GM21381 (cell line): ENCODE data around the gene ZBTB7A.

Experiments
- ATAC-seq: cut with Tn5 transposase; IDR thresholded peaks from one replicate; pipeline ENCODE4 v1.9.1; 2021; ENCODE audit warnings: mild to moderate bottlenecking, moderate library complexity; ENCODE audit not compliant: unreplicated experiment

The ZBTB7A gene

DNA sequence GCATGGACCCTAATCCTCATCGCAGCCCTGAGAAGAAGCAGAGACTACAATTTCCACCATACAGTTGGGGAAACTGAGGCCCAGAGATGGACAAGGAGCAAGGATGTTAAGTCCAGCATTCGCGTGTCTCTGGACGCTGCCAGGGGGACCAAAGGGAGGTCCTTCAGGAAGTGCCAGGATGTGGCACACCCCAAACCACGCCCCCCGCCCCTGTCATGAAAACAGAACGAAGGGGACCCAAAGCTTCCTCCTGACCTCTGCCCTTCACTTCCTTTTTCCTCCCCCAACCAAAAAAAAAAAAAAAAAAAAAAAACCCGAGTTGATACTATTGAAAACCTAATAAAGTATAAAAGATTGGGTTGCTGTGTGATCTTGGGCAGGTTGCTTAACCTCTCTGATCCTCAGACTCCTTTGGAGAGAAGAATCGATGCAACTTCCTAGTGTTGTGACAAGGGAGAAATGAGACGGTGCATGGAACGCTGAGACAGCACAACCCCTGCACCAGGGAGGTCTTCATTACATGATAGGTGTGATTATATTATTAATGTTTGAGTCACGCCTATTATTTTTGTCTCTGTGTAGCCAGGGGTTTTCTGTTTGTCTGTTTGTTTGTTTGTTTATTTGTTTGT, 2.7 kb upstream of the ZBTB7A start:
- ATAC-seq = no peak

DNA sequence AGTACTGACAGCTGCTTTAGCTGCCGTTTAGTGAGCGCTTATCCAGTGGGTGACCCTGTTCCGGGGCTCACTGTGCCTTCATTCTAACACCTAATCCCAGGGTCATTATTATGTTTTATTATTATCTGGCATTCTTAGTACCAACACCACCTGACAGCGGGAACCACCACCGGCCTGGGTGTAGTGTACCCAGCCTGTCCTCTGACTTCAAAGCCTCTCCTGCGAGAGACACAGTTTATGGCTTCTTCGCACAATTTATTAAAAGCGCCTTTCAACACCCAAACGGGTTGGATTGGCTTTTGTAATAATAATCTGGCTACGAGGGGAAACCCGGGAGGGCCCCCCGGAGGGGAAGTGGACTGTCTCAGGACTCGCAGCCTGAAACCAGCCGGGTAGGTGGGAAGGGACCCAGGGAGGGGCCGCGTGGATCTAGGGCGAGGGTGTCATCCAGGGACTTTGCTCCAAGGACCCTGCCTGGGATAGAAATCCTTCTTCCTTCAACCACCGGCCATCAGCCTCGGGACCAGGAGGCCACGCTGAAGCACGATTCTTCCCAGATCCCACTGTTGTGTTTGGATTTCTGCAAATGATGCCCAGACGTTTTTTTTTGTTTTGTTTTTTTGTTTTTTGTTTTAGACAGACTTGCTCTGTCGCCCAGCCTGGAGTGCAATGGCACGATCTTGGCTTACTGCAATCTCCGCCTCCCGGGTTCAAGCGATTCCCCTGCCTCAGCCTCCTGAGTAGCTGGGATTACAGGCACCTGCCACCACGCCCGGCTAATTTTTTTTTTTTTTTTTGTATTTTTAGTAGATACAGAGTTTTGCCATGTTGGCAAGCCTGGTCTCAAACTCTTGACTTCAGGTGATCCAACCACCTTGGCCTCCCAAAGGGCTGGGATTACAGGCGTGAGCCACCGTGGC, 1.6 kb upstream of the ZBTB7A start:
- no peak for ATAC-seq

- no peak for ATAC-seq
These were observed 822 bp upstream of the ZBTB7A start for GRCh38 chr19:4067396-4068046.

DNA sequence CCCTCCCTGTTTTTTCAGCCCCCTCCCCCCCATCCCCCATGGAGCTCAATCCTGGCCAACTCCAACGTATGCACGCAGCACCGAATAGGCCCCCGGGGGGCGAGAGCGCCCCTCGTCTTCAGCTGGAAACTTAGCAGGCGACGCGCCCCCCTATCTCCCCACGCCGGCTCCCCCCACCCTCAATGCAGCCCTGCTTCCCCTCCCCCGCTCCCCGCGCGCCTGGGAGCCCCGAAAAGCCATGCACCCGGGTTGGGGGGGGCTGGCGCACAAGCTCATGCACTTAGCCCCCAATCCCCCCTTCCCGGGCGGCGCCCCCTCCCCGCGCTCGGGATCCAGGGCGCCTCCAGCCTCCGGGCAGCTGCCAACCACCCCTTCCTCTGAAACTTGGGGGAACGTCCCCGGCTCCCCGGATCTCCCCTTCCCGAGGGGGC, 508 bp downstream of the ZBTB7A start:
- ATAC-seq = no peak

DNA sequence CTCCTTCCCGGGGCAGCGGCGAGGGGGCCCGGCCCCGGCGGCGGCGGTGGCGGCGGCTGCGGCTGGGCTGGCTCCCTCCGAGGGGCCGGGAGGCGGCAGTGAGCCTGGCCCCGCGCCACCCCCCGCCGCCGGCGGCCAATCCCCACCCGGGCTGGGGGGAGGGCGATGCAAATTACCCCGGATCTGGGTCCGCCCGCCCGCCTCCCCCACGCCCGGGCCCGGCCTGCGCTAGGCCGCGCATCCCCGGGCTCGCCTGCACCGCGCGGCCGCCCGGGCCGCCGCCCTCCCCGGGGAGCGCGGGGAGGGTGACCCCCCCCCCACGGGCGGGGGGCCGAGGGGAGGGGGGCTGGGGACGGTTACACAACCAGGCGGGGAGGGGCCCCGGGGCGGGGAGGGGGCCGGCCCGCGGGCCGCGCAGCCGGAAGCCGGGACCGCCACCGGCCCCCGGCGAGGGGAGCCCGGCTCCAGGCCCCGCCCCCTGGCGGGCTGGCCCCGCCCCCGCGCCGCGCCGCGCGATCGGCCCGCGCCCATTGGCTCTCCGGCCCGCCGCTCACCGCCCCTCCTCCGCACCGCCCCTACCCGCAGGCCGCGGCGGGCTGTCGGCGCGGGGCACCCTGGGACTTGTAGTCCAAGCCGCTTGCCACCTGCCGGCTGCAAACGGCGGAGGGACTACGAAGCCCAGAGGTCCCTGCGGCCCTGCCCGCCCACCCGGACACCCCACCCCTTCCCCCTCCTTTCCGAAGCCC, 1.1 kb downstream of the ZBTB7A start:
- ATAC-seq = peak; percentile 67

GRCh38 chr19:4064496-4065260, 2.0 kb downstream of the ZBTB7A start:
- no peak for ATAC-seq

DNA sequence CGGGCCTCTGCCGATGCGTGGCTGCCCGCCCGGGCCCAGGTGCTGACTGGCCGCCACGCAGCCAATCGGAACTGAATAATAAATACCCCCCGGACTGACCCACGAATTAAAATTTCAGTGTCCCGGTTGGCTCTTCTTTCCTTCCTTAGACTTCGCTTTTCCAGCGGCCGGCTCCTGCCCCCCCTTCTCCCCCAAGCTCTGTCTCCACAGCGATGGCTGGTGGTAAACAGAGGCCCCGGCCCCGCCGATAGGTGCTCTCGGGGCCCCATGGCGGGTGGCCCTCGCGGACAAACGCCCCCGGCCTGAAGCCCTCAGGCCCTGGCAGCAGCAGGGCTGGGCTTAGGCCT, 2.6 kb downstream of the ZBTB7A start:
- no peak for ATAC-seq

GRCh38 chr19:4063369-4064148, 3.1 kb downstream of the ZBTB7A start:
- ATAC-seq = no peak

- ATAC-seq = no peak
These were observed 4.0 kb downstream of the ZBTB7A start for GRCh38 chr19:4062419-4063368.

- ATAC-seq = no peak
These were observed 4.8 kb downstream of the ZBTB7A start for GRCh38 chr19:4061683-4062418.

DNA sequence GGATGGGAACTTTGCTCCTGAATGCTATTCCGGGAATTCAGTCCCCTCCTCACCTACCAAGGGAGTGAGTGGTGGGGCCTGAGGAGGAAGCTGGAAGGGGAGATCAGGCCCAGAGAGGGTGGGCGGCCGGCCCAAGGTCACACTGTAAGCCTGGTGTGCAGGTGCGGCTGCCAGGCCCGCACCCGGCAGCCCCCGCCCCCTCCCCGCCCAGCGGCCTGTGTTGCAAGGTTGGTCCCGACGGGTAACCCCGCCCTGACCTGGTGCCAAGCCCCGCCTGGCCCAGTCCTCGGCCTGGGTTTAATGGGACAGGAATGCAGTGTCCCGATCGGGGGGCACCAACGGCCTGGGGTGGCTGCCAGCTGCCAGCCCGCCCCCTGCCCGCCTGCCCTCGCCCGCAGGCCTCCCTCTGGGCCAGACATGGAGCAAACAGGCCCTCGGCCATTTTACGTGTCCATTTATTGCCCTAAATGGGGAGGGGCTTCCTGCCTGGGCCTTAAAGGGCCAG, 5.5 kb downstream of the ZBTB7A start:
- no peak for ATAC-seq

DNA sequence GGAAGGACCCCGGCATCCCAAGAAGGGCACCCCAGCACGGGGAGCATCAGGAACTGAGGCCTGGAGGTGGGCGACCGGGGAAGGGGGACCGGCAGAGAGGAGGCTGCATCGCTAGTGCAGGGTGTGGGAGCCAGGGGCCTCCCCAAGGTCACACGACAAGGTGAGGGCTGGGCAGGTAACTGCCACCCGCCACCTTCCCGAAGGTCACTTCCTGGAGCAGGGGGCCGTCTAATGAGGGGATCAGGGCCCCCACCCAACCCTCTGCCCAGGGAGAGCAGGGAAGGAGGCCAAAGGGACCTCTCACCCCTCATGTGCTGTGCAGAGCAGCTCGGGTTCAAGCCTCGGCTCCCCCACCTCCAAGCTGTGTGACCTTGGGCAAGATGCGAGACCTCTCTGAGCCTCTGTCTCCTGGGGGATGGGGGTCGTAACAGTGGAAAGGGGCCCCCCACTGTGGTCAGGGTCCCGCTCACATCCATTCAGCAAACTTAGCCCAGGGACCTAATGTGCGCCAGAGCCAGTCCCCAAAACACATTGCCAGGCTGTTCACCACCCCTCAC, 6.0 kb downstream of the ZBTB7A start:
- ATAC-seq = no peak

GRCh38 chr19:4059891-4060620, 6.6 kb downstream of the ZBTB7A start:
- ATAC-seq = no peak

- no peak for ATAC-seq
These were observed 7.2 kb downstream of the ZBTB7A start for GRCh38 chr19:4059453-4059871.

GRCh38 chr19:4058693-4059452, 7.8 kb downstream of the ZBTB7A start:
- ATAC-seq = no peak
